DOHH2 (cell line): ENCODE data around the gene GP1BB.

Source experiments
- H3F3A ChIP-seq: fragments of 200-600 bp; sonication (generic), shearing (Covaris generic); 2 replicates; pipeline ENCODE4 v1.6.0; 2016; ENCODE audit warnings: antibody characterized with exemption, mild to moderate bottlenecking; ENCODE audit not compliant: control insufficient read depth, insufficient read depth
- H3K27ac ChIP-seq: fragments of 200-600 bp; sonication (generic); 2 replicates; pipeline ENCODE4 v1.5.1; 2014; ENCODE audit warnings: low read depth, mild to moderate bottlenecking, low read length, moderate library complexity
- H3K27me3 ChIP-seq: fragments of 200-600 bp; sonication (generic); 2 replicates; pipeline ENCODE4 v1.6.1; 2014; ENCODE audit warnings: mild to moderate bottlenecking, low read length, mixed read lengths; ENCODE audit not compliant: control insufficient read depth
- H3K36me3 ChIP-seq: fragments of 200-600 bp; sonication (generic); 2 replicates; pipeline ENCODE4 v1.6.1; 2014; ENCODE audit warnings: mild to moderate bottlenecking, low read length, moderate library complexity, mixed read lengths; ENCODE audit not compliant: control insufficient read depth
- H3K4me1 ChIP-seq: fragments of 200-600 bp; sonication (generic); 2 replicates; pipeline ENCODE4 v1.6.1; 2014; ENCODE audit warnings: mild to moderate bottlenecking, low read length, mixed read lengths; ENCODE audit not compliant: control insufficient read depth
- H3K4me2 ChIP-seq: fragments of 200-600 bp; sonication (generic); 2 replicates; pipeline ENCODE4 v1.6.0; 2014; ENCODE audit warnings: mild to moderate bottlenecking, low read length, moderate library complexity
- H3K4me3 ChIP-seq: fragments of 200-600 bp; sonication (generic); 2 replicates; pipeline ENCODE4 v1.5.1; 2014; ENCODE audit warnings: mild to moderate bottlenecking, low read length, mixed read lengths
- H3K79me2 ChIP-seq: fragments of 200-600 bp; sonication (generic); 2 replicates; pipeline ENCODE4 v1.6.1; 2014; ENCODE audit warnings: mild to moderate bottlenecking, low read length, mixed read lengths; ENCODE audit not compliant: control insufficient read depth
- H3K9me2 ChIP-seq: fragments of 200-600 bp; sonication (generic); replicated peaks from 2 replicates; pipeline ENCODE4 v1.6.1; 2014; ENCODE audit warnings: mild to moderate bottlenecking, low read length, mixed read lengths; ENCODE audit not compliant: control insufficient read depth
- H3K9me3 ChIP-seq: fragments of 200-600 bp; sonication (generic); 2 replicates; pipeline ENCODE4 v1.6.1; 2014; ENCODE audit warnings: antibody characterized with exemption, low read length, mixed read lengths; ENCODE audit not compliant: control insufficient read depth, insufficient read depth
- H4K20me1 ChIP-seq: fragments of 200-600 bp; sonication (generic); 2 replicates; pipeline ENCODE4 v1.6.0; 2014; ENCODE audit warnings: low read depth, mild to moderate bottlenecking, antibody characterized with exemption, low read length, moderate library complexity; ENCODE audit not compliant: control insufficient read depth, insufficient read depth
- EZH2phosphoT487 ChIP-seq: fragments of 200-600 bp; sonication (generic); IDR thresholded peaks from 2 replicates; pipeline ENCODE4 v1.6.1; 2017; ENCODE audit warnings: borderline replicate concordance, mild to moderate bottlenecking, antibody characterized with exemption, low read length, moderate library complexity, mixed read lengths
- TF ChIP-seq, protein P1 (sequence below): fragments of 200-600 bp; sonication (generic); IDR thresholded peaks from one replicate; pipeline ENCODE4 v1.5.1; 2014; ENCODE audit warnings: antibody characterized with exemption, mild to moderate bottlenecking, low read depth, low read length; ENCODE audit not compliant: poor library complexity, severe bottlenecking

GP1BB gene

DNA sequence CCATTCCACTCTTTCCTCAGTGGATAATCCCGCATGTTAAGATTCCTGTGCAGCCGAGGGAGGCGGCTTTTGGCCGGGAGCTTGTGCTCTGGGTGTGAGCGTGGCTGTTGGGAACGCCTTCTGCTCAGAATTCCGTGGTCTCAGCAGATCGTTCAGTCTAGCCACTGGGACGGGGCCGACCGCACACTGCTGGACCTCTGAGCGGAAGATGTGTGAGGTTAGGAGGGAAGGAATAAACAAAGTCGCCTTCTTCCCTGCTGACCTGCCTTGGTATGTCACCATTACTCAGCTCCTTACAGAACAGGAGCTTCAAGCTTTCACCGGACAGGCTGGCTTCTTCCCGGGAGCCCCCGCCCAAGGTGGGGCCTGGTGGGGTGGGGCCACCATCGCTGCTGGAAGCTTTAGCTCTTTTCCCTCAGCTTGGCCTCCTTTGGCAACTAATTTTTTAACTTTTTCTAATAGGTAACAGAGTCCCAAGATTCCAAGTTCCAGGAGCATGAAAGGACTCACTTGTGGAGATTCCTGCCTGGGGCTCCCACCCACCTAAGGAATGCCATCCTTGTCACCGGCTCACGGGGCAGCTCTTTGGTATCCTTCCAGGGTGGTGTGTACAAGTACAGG, 31.5 kb upstream of the GP1BB start:
- Histone ChIP-seq H3K4me2 (no peak overlapping the region), H3F3A (no peaks in the 10 kb centered on the region), H3K9me2 (no peaks in the 10 kb centered on the region), H3K4me1 (no peaks in the 10 kb centered on the region), H3K27me3 (no peaks in the 10 kb centered on the region), H3K4me3 (no peak overlapping the region), H3K9me3 (no peaks in the 10 kb centered on the region), H3K79me2 (no peaks in the 10 kb centered on the region), H3K36me3 (no peaks in the 10 kb centered on the region), H3K27ac (no peak overlapping the region), H4K20me1 (no peaks in the 10 kb centered on the region)
- TF ChIP-seq, protein P1, sequence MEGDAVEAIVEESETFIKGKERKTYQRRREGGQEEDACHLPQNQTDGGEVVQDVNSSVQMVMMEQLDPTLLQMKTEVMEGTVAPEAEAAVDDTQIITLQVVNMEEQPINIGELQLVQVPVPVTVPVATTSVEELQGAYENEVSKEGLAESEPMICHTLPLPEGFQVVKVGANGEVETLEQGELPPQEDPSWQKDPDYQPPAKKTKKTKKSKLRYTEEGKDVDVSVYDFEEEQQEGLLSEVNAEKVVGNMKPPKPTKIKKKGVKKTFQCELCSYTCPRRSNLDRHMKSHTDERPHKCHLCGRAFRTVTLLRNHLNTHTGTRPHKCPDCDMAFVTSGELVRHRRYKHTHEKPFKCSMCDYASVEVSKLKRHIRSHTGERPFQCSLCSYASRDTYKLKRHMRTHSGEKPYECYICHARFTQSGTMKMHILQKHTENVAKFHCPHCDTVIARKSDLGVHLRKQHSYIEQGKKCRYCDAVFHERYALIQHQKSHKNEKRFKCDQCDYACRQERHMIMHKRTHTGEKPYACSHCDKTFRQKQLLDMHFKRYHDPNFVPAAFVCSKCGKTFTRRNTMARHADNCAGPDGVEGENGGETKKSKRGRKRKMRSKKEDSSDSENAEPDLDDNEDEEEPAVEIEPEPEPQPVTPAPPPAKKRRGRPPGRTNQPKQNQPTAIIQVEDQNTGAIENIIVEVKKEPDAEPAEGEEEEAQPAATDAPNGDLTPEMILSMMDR, result no peak
- TF ChIP-seq EZH2phosphoT487, result no peak

DNA sequence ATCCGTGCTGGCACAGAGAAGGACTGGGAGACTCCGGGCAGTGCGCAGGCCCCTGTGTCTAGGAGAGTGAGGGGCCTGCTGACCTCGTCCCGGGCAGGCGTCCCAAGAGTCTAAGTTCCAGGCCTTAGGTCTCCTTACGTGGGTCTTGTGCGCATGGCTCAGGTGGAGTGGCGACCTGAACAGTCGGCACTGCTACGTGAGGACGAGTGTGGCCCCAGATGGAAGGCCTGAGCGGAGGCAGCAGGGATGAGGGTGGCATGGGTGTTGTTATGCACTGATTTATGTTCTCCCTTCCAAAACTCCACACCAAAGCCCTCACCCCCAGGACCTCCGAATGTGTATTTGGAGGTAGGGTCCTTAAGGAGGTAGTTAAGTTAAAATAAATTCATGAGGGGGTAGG, 29.8 kb upstream of the GP1BB start:
- Histone ChIP-seq H3K36me3 (no peaks in the 10 kb centered on the region), H3K27me3 (no peaks in the 10 kb centered on the region), H3K4me3 (no peak overlapping the region), H3F3A (no peaks in the 10 kb centered on the region), H3K4me1 (no peaks in the 10 kb centered on the region), H4K20me1 (no peaks in the 10 kb centered on the region), H3K4me2 (no peak overlapping the region), H3K9me3 (no peaks in the 10 kb centered on the region), H3K9me2 (no peaks in the 10 kb centered on the region), H3K27ac (no peak overlapping the region), H3K79me2 (no peaks in the 10 kb centered on the region)
- TF ChIP-seq EZH2phosphoT487, result no peak
- TF ChIP-seq, protein P1, result no peak

DNA sequence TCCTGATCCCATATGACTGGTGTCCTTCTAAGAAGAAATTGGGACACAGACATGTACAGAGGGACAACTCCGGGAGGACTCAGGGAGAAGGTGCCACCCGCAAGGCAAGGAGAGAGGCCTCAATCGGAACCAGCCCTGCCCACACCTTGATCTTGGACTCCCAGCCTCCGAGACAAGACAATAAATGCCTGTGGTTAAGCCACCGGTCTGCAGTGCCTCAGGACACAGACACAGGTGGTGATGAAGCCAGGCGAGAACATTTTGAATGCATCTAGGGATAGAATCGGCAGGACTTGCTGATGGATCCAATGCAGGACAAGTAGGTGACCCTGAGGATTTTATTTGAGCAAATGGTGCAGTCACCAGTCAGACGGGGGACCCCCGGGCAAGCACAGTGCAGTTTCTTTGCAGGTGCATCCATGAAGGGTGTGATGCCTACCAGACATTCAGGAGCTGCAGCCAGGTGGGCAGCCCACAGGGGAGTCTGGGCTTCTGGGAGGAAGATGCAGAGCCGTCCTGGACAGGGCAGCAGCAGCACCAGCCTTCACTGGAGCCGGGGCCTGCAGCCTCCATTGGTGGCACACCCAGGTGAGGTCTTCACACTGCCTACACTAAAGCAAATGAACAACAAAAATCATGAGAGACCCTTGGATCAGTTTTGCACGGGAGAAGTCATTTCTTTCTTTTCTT, 29.2 kb upstream of the GP1BB start:
- no peak overlapping the region for H3K27ac ChIP-seq
- no peaks in the 10 kb centered on the region for H3K36me3 ChIP-seq
- H3K9me3 ChIP-seq, result no peaks in the 10 kb centered on the region
- H3K4me1 ChIP-seq, result no peaks in the 10 kb centered on the region
- TF ChIP-seq, protein P1, result no peak
- no peak for TF ChIP-seq EZH2phosphoT487
- H3K79me2 ChIP-seq, result no peaks in the 10 kb centered on the region
- H3K27me3 ChIP-seq, result no peaks in the 10 kb centered on the region
- H3F3A ChIP-seq, result no peaks in the 10 kb centered on the region
- no peaks in the 10 kb centered on the region for H3K9me2 ChIP-seq
- H3K4me2 ChIP-seq, result no peak overlapping the region
- H3K4me3 ChIP-seq, result no peak overlapping the region
- no peaks in the 10 kb centered on the region for H4K20me1 ChIP-seq
